ENCODE measurements around the gene RLF.
A peak's percentile ranks its signal among the peaks of the same experiment; 100 is the strongest.

Gene RLF

DNA sequence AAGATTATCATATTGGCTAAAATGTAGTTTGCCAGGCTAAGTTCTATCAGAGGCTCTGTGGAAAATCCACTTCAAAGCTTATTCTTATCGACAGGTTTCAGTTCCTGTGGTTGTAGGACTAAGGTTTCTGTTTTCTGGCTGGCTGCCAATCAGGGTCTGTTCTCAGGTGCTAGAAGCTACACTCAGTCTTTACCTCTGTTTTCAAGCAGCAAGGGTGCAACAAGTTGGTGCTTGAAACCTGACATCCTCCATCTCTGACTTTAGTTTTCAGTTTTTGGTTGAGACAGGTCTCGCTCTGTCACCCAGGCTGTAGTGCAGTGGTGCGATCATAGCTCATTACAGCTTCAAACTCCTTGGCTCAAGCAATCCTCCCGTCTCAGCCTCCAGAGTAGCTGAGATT, 71.3 kb downstream of the RLF start:
- H3K4me3 ChIP-seq (replicated peaks; ENCODE audit: low read depth, low read length) = no peak overlapping the region
- TF ChIP-seq, protein P1, sequence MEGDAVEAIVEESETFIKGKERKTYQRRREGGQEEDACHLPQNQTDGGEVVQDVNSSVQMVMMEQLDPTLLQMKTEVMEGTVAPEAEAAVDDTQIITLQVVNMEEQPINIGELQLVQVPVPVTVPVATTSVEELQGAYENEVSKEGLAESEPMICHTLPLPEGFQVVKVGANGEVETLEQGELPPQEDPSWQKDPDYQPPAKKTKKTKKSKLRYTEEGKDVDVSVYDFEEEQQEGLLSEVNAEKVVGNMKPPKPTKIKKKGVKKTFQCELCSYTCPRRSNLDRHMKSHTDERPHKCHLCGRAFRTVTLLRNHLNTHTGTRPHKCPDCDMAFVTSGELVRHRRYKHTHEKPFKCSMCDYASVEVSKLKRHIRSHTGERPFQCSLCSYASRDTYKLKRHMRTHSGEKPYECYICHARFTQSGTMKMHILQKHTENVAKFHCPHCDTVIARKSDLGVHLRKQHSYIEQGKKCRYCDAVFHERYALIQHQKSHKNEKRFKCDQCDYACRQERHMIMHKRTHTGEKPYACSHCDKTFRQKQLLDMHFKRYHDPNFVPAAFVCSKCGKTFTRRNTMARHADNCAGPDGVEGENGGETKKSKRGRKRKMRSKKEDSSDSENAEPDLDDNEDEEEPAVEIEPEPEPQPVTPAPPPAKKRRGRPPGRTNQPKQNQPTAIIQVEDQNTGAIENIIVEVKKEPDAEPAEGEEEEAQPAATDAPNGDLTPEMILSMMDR (IDR thresholded peaks at IDR 0.05; ENCODE audit: low read length, missing control alignments) = no peak
- DNase-seq (ENCODE audit: low read depth) = no peak

DNA sequence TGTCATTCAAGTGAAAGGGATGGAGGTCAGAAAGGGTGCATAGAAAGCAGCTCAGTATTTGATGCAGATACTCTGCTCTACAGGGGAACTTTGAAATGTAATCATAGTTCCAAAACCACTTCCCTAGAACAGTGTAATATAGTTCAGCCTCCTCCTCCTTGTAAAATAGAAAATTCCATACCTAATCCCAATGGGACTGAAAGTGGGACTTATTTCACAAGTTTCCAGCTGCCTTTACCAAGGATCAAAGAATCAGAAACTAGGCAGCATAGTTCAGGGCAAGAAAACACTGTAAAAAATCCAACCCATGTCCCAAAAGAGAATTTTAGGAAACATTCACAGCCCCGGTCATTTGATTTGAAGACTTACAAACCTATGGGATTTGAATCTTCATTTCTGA, 78.4 kb downstream of the RLF start:
- TF ChIP-seq, protein P1 (IDR thresholded peaks at IDR 0.05; ENCODE audit: low read length, missing control alignments) = no peak
- no peak for DNase-seq (ENCODE audit: low read depth)
- H3K4me3 ChIP-seq (replicated peaks; ENCODE audit: low read depth, low read length) = no peak overlapping the region

DNA sequence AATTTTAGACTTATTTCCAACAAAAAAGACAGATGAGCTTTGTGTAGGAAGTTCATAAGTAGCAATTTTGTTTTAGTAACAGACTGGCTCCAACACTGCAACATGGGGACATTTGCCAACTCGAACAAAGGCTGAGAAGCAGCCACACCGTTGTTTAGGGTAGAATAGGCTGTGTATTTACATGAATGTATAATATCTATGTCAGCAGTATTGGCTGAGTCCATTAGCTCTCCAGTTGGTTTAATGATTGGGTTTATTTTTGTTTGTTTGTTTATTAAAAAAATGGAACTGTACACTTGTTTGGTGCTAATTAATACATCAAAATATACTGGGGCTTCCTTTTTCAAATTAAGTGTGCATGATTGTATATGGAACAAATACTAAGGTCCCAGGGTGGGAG, 79.2 kb downstream of the RLF start:
- no peak for DNase-seq (ENCODE audit: low read depth)
- H3K4me3 ChIP-seq (replicated peaks; ENCODE audit: low read depth, low read length) = no peak overlapping the region
- TF ChIP-seq, protein P1 (IDR thresholded peaks at IDR 0.05; ENCODE audit: low read length, missing control alignments) = no peak

DNA sequence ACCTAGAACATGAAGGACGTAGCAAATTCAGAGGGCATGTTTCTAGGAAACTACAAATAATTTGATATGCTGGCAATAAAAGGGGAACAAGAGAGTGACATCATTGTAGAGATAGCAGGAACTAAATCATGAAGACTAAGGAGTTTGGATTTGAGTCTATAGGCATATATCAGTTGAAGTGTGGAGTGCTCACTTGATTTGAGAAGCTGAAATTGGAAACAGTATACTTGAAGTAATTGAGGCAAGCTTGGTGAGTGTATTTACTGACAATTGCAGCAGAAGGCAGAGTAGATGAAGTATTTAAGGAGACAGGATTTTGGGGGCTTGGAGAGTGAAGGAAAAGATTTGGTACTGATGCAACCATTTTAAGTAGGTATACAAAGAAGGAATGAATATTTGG, 80.2 kb downstream of the RLF start:
- no peak overlapping the region for H3K4me3 ChIP-seq (replicated peaks; ENCODE audit: low read depth, low read length)
- TF ChIP-seq, protein P1 (IDR thresholded peaks at IDR 0.05; ENCODE audit: low read length, missing control alignments) = no peak

DNA sequence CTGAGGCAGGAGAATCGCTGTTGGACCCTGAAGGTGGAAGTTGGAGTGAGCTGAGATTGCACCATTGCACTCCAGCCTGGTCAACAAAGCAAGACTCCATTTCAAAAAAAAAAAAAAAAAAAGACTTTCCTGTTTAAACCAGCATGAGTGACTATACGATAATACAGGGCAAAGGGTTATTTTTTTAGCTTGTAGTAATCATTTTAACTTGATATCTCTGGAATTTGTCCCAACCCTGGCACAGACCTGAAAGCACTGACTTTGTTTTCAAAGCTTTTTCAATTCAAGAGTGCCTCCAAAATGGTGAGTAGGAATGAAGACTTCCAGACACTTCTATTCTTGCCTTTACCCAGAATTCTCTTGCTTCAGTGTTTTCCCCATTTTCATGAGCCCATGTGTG, 82.2 kb downstream of the RLF start:
- DNase-seq (ENCODE audit: low read depth) = no peak
- no peak overlapping the region for H3K4me3 ChIP-seq (replicated peaks; ENCODE audit: low read depth, low read length)
- TF ChIP-seq, protein P1 (IDR thresholded peaks at IDR 0.05; ENCODE audit: low read length, missing control alignments) = no peak

More for the DNA sequence above, 80.2 kb downstream of the RLF start:
- peak; percentile 14 for DNase-seq (ENCODE audit: low read depth)

DNA sequence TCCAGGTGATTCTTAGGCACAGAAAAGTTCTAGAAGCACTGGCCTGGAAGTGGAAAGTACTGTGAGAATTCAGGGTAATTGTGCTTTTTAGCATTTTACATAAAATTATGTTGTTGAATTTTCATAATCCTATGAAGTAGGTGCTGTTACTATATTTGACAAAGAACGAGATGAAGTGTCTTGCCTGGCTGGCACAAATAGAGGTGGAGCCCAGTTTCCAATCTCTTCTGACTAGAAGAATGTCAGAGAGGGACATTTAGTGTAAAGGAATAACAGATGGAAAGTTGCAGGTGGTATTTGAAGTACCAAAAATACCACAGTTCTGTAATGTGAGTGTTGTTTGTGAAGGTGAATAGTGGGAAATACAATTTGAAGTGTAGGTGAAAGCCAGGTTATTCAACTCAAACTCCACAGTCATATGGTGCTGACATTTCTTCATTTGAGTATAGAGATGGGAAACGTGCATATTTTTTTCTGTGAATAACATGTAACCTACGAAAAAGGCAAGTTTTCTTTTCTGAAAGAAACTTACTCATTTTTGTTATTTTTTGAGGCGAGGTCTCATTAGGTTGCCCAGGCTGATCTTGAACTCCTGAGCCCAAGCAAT, 83.1 kb downstream of the RLF start:
- no peak for DNase-seq (ENCODE audit: low read depth)
- H3K4me3 ChIP-seq (replicated peaks; ENCODE audit: low read depth, low read length) = no peak overlapping the region
- TF ChIP-seq, protein P1 (IDR thresholded peaks at IDR 0.05; ENCODE audit: low read length, missing control alignments) = no peak

DNA sequence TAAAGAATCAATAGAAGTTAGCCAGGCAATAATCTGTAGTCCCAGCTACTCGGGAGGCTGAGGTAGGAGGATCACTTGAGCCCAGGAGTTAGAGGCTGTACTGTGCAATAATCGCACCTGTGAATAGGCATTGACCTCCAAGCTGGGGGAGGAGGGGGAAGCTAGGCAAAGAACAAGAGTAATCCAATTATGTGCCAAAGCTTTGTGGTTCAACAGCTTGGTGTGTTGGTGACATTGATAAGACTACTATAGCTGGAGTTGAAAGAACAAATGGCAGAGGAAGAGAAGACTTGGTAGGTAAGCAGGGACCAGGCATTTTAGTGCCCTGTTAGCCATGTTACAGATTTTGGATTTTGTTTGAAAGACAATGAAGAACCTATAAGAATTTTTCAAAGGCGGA, 84.5 kb downstream of the RLF start:
- TF ChIP-seq, protein P1 (IDR thresholded peaks at IDR 0.05; ENCODE audit: low read length, missing control alignments) = no peak
- H3K4me3 ChIP-seq (replicated peaks; ENCODE audit: low read depth, low read length) = no peak overlapping the region
- DNase-seq (ENCODE audit: low read depth) = no peak
